Body of pancreas (tissue), 4 donors: Measurements from ENCODE around the gene CRYGD.

Source experiments
- CTCF ChIP-seq, 7 experiments: fragments of 450-650 bp in 4 of 7; fragments of 200-600 bp in 3 of 7; sonication (generic) in 3 of 7; IDR thresholded peaks; one replicate each; pipeline ENCODE4 v1.5.1; 2016 to 2019; ENCODE audit warnings: antibody characterized with exemption in 7 of 7
- POLR2A ChIP-seq, 3 donors: fragments of 450-650 bp; IDR thresholded peaks; one replicate each; pipeline ENCODE4 v1.6.1; 2016; ENCODE audit warnings: antibody characterized with exemption in 3 of 3, mild to moderate bottlenecking in 2 of 3

DNA sequence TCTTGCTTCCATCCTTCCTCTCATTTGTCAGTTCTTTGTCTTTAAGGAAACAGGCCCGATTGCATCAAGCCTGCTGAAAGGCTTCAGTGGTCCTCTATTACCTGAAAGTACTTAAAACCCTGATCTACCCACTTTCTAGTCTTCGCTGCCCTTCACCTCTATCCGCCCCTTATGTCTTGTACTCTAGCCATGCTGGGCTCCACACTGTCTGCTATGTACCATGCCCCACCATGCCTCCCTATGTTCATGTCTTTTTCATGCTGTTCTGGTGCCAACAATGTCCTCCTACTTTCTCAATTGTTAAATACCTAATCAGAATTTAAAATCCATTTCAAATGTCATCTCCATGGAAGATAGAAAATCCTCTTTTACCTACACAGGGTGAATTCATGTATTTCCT is 28.2 kb downstream of the CRYGD start:
- TF ChIP-seq CTCF (IDR thresholded peaks at IDR 0.05) (no peak), POLR2A (IDR thresholded peaks at IDR 0.05) (no peak)
